Effector memory CD8-positive, alpha-beta T cell (primary cell): Measurements from ENCODE around the gene GLI3.

Experiments used
- ATAC-seq: fragments of 150-1000 bp; cut with Tn5 transposase; replicated peaks from 2 replicates; pipeline ENCODE4 v1.10.0; 2021; ENCODE audit warnings: mild to moderate bottlenecking, moderate library complexity
- DNase-seq, 3 experiments: peaks; one replicate each; pipeline ENCODE4 v3.0.0; 2021
- H3K27ac Mint-ChIP-seq, 2 donors: one replicate each; pipeline ENCODE4 v1.8.0; 2022; ENCODE audit warnings: mild to moderate bottlenecking in 2 of 2, mixed read lengths in 2 of 2, moderate library complexity in 2 of 2
- H3K27me3 Mint-ChIP-seq, 2 donors: one replicate each; pipeline ENCODE4 v1.8.0; 2022; ENCODE audit warnings: mixed read lengths in 2 of 2
- H3K36me3 Mint-ChIP-seq: one replicate; pipeline ENCODE4 v1.8.0; 2022; ENCODE audit warnings: mild to moderate bottlenecking, moderate library complexity, mixed read lengths; ENCODE audit not compliant: insufficient read depth
- H3K4me1 Mint-ChIP-seq, 2 donors: one replicate each; pipeline ENCODE4 v1.8.0; 2022; ENCODE audit warnings: low read depth in 2 of 2, mixed read lengths in 2 of 2
- H3K4me3 Mint-ChIP-seq, 2 donors: one replicate each; pipeline ENCODE4 v1.8.0; 2022; ENCODE audit warnings: mild to moderate bottlenecking in 2 of 2, mixed read lengths in 2 of 2, moderate library complexity in 2 of 2
- H3K9me3 Mint-ChIP-seq, 2 donors: one replicate each; pipeline ENCODE4 v1.8.0; 2022; ENCODE audit warnings: mixed read lengths in 2 of 2

GLI3 gene

GRCh38 chr7:42248579-42248978 is 11.6 kb upstream of the GLI3 start:
- H3K27me3 Mint-ChIP-seq = no peaks in the 10 kb centered on the region

GRCh38 chr7:42247301-42247700 is 10.3 kb upstream of the GLI3 start:
- Mint-ChIP-seq H3K4me1 (no peaks in the 10 kb centered on the region), H3K9me3 (no peaks in the 10 kb centered on the region), H3K27ac (no peak overlapping the region), H3K27me3 (peaks cover 2 to 7% of the 10 kb centered on the region in 2 donors), H3K36me3 (no peaks in the 10 kb centered on the region), H3K4me3 (no peak overlapping the region)
- ATAC-seq (no peak), DNase-seq (no peak)

More at GRCh38 chr7:42248579-42248978, 11.6 kb upstream of the GLI3 start:
- Mint-ChIP-seq H3K4me1 (no peaks in the 10 kb centered on the region), H3K9me3 (no peaks in the 10 kb centered on the region), H3K36me3 (no peaks in the 10 kb centered on the region), H3K27ac (no peak overlapping the region), H3K4me3 (no peak overlapping the region)
- ATAC-seq (no peak), DNase-seq (no peak)

DNA sequence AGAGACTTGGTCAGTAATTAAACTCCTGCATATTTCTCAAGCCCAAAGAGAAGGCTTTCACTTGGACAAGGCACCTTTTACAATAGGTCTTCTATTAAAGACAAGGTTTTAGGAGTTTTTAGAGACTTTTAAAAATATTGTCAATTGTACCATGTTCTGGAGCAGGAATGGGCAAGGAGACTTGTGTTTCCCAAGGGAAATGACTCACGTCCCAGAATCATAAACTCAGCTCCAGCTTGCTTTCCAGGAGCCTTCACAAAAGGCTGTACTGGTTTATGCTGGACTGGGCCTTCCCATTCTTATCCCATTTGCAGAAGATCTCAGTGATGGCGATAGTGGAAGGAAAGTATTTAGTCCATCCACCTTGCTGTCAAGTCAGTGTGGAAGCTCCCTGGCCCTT is 7.8 kb upstream of the GLI3 start:
- Mint-ChIP-seq H3K36me3 (no peaks in the 10 kb centered on the region), H3K9me3 (peaks cover 0 to 5% of the 10 kb centered on the region in 2 donors), H3K27ac (no peak overlapping the region), H3K27me3 (peaks cover 11 to 23% of the 10 kb centered on the region in 2 donors), H3K4me1 (no peaks in the 10 kb centered on the region), H3K4me3 (no peak overlapping the region)
- no peak for ATAC-seq
- DNase-seq = no peak

DNA sequence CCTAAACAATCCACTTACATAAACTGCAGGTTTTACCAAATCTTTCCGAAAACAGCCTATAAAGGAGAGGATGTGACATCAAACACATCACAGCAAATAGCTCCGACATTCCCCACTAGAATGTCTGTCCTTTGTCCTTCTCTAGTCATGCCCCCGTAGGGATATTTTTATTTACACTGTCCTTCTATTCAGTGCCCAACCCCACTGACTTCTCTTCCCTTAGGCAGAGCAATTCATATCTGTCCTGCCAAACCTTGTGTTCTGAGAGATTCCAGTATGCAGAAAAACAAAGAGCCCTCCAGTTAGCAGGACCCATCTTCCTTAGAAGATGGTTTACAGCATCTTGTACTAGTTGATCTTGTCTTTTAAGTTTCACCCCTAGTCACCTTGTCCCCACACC is 5.4 kb upstream of the GLI3 start:
- H3K9me3 Mint-ChIP-seq = peaks cover 0 to 6% of the 10 kb centered on the region in 2 donors
- H3K36me3 Mint-ChIP-seq = no peaks in the 10 kb centered on the region
- peaks cover 32 to 46% of the 10 kb centered on the region in 2 donors for H3K27me3 Mint-ChIP-seq
- ATAC-seq = no peak
- H3K27ac Mint-ChIP-seq = no peak overlapping the region
- H3K4me1 Mint-ChIP-seq = peaks cover 5 to 6% of the 10 kb centered on the region in 2 donors
- DNase-seq = no peak
- H3K4me3 Mint-ChIP-seq = no peak overlapping the region

GRCh38 chr7:42241424-42241823 is 4.4 kb upstream of the GLI3 start:
- Mint-ChIP-seq H3K27me3 (peaks cover 32 to 47% of the 10 kb centered on the region in 2 donors), H3K27ac (no peak overlapping the region), H3K36me3 (no peaks in the 10 kb centered on the region), H3K9me3 (peaks cover 0 to 6% of the 10 kb centered on the region in 2 donors), H3K4me1 (peaks cover 5 to 6% of the 10 kb centered on the region in 2 donors), H3K4me3 (no peak overlapping the region)
- DNase-seq = no peak
- no peak for ATAC-seq

- Mint-ChIP-seq H3K4me3 (no peak overlapping the region), H3K4me1 (peaks cover 5 to 10% of the 10 kb centered on the region in 2 donors), H3K9me3 (peaks cover 0 to 6% of the 10 kb centered on the region in 2 donors), H3K27ac (no peak overlapping the region), H3K27me3 (peaks cover 39 to 57% of the 10 kb centered on the region in 2 donors), H3K36me3 (no peaks in the 10 kb centered on the region)
- no peak for ATAC-seq
- DNase-seq = no peak
Measured at GRCh38 chr7:42240416-42240815, 3.4 kb upstream of the GLI3 start.

DNA sequence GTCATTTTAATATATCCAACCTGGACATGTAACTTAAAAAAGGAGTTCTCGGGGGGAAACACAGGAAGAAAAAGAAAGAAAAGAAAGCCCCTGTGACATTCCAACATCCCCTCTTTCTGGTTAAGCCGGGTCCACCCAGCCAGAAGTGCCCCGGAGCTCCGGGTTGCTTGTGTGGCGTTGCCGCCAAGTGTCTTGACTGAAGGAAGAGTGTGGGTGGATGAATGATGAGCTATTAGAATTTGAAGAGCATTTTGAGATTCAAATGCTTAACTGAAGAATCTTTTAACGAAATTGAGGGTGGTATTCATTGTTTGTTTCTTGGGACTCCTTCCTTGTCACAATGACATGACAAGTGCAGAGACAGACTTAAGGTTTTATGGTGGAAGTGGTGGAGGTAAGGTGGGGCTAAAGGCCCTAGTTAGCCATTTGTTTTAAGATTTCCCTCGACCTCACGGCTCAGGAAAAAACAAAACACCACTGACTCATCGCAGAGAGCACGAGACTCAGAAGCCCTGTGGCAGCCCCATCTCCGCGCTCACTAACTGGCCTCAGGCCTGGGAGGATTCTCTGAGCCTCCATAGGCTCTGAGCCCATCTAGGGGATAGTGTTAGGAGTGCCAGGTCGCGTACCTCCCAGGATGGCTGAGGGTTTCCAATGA is 1.8 kb upstream of the GLI3 start:
- Mint-ChIP-seq H3K27ac (no peak overlapping the region), H3K36me3 (no peaks in the 10 kb centered on the region), H3K4me1 (peaks cover 5 to 10% of the 10 kb centered on the region in 2 donors), H3K27me3 (peaks cover 42 to 63% of the 10 kb centered on the region in 2 donors), H3K9me3 (peaks cover 0 to 6% of the 10 kb centered on the region in 2 donors), H3K4me3 (peak overlapping the region; percentile 76 to 82)
- DNase-seq (no peak), ATAC-seq (no peak)

DNA sequence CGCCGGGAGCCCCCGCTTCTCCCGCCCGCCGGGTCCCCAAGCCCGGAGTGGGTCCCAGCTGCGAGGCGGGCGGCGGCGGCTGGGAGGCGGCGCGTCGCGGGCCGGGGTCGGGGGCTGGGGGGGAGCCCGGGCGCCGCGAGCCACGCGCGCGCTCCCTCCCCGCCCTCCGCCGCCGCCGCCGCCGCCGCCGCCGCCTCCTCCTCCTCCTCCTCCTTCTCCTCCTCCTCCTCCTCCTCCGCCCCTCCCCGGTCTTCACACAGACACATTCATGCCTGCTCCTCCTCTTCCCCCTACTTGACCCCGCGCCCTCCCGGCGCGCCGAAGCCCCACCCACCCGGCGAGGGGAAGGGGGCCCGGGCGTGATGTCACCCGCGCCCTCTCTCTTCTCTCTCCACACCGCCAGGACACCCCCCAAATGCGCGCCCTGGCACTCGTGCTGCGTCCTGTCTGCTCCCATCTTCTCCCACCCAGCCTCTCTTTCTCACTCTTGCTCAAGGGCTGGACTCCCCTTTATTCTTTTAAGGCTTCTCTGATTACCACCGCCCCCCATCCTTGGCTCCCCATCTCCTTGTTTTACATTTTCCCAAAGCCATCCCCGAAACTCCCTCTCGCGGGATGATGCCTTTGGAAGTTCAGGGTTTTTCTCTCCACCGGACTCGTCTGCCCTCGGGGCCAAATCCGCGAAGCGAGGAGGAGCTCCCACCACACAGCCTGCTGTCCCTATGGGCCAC is 967 bp upstream of the GLI3 start:
- H3K27ac Mint-ChIP-seq = peak overlapping the region in 1 of 2 donors; percentile 59
- ATAC-seq = no peak
- no peaks in the 10 kb centered on the region for H3K36me3 Mint-ChIP-seq
- H3K4me1 Mint-ChIP-seq = peaks cover 5 to 10% of the 10 kb centered on the region in 2 donors
- H3K4me3 Mint-ChIP-seq = peak overlapping the region; percentile 76 to 82
- peaks cover 0 to 6% of the 10 kb centered on the region in 2 donors for H3K9me3 Mint-ChIP-seq
- H3K27me3 Mint-ChIP-seq = peaks cover 42 to 63% of the 10 kb centered on the region in 2 donors
- no peak for DNase-seq

- Mint-ChIP-seq H3K36me3 (no peaks in the 10 kb centered on the region), H3K4me1 (peaks cover 5 to 10% of the 10 kb centered on the region in 2 donors), H3K9me3 (peaks cover 0 to 2% of the 10 kb centered on the region in 2 donors), H3K4me3 (peak overlapping the region; percentile 30 to 56), H3K27me3 (peaks cover 34 to 54% of the 10 kb centered on the region in 2 donors), H3K27ac (no peak overlapping the region)
- DNase-seq (no peak), ATAC-seq (no peak)
Measured at GRCh38 chr7:42236266-42236975, 588 bp downstream of the GLI3 start.

DNA sequence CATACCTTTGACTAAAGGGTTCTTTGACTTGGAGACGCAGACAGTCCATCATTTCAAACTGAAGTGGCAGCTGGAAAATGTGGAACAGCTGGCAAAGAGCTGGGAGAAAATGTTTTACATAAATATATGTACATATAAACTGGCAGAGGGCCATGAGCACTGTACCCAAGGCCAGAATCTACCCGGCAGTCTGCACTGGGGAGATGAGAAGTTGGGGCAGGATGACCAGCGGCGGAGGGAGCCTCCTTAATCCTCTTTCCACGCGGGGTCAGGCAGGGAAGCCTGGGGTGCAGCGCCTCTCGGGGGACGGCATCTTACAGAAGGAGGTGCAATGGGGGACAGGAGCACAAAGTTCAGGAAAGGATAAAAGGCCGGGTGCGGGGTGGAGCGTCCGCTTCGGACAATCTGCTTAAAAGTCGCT is 1.3 kb downstream of the GLI3 start:
- Mint-ChIP-seq H3K4me3 (peak overlapping the region; percentile 30 to 56), H3K36me3 (no peaks in the 10 kb centered on the region), H3K9me3 (peaks cover 0 to 2% of the 10 kb centered on the region in 2 donors), H3K27ac (peak overlapping the region in 1 of 2 donors; percentile 67), H3K27me3 (peaks cover 34 to 49% of the 10 kb centered on the region in 2 donors), H3K4me1 (peaks cover 5 to 10% of the 10 kb centered on the region in 2 donors)
- ATAC-seq = no peak
- DNase-seq = no peak

GRCh38 chr7:42234736-42235135 is 2.3 kb downstream of the GLI3 start:
- no peak for DNase-seq
- no peak overlapping the region for H3K27ac Mint-ChIP-seq
- no peaks in the 10 kb centered on the region for H3K36me3 Mint-ChIP-seq
- peaks cover 30 to 39% of the 10 kb centered on the region in 2 donors for H3K27me3 Mint-ChIP-seq
- H3K4me1 Mint-ChIP-seq = peaks cover 5 to 10% of the 10 kb centered on the region in 2 donors
- no peak overlapping the region for H3K4me3 Mint-ChIP-seq
- ATAC-seq = no peak
- H3K9me3 Mint-ChIP-seq = no peaks in the 10 kb centered on the region

DNA sequence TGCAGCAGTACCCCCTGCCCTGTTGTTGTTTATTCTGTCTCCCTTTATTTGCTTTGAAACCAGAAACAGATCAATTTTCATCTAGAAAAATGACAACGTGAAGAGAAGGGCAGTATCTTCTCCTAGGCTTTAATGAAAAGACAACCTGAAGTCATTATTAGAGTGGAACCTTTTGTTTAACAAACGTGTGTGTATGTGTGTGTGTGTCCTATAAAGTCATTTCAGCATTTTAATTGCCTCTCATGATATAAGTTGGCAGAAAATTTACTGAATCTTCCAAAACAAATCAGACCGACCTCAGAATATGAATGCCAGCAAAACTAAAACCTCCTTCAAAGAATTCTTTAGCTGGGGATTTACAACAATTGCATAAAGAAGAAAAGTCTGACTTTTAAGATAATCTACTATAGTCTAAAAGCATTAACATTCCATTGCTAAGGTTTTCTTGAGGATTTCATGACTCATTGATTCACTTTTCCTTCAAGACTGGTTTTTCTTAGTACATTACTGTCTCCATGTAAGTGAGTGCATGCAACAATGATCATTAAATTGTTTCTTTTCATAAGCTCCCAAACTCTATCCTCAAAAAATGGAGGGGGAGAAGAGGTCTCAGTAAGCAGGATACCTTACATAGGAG is 3.2 kb downstream of the GLI3 start:
- ATAC-seq (no peak), DNase-seq (no peak)
- H3K36me3 Mint-ChIP-seq = no peaks in the 10 kb centered on the region
- H3K4me1 Mint-ChIP-seq = peaks cover 5 to 10% of the 10 kb centered on the region in 2 donors
- peaks cover 27 to 35% of the 10 kb centered on the region in 2 donors for H3K27me3 Mint-ChIP-seq
- no peaks in the 10 kb centered on the region for H3K9me3 Mint-ChIP-seq
- no peak overlapping the region for H3K27ac Mint-ChIP-seq
- H3K4me3 Mint-ChIP-seq = no peak overlapping the region

- ATAC-seq = no peak
- peaks cover 21 to 35% of the 10 kb centered on the region in 2 donors for H3K27me3 Mint-ChIP-seq
- no peak overlapping the region for H3K4me3 Mint-ChIP-seq
- H3K36me3 Mint-ChIP-seq = no peaks in the 10 kb centered on the region
- no peak for DNase-seq
- H3K4me1 Mint-ChIP-seq = peaks cover 2 to 6% of the 10 kb centered on the region in 2 donors
- no peaks in the 10 kb centered on the region for H3K9me3 Mint-ChIP-seq
- H3K27ac Mint-ChIP-seq = no peak overlapping the region
Measured at GRCh38 chr7:42233171-42233570, 3.8 kb downstream of the GLI3 start.
